IMR-90 (cell line): ENCODE results near the gene TUBGCP6. TPM values are rescaled to one million over a fixed set of nuclear protein-coding genes. Genes with fewer than 3 reads are reported as not detected.

Source experiments
- ATAC-seq: fragments of 200-7000 bp; cut with Tn5 transposase; 2 replicates; pipeline ENCODE4 v1.9.1; 2020; ENCODE audit warnings: low read depth, mild to moderate bottlenecking, moderate library complexity
- BruUV-seq: library from RNA; stranded (reverse); fragments of 400-500 nt; replicated peaks from 2 replicates; lab custom pipeline; 2021; lab: Mats Ljungman, UMichigan
- CTCF ChIA-PET: fragments of 300-600 bp; formaldehyde crosslinking; extraction: SDS; loops from one replicate; lab custom pipeline; 2021; ENCODE audit warnings: antibody characterized with exemption; lab: Yijun Ruan, JAX
- POLR2A ChIA-PET: fragments of 300-600 bp; sonication (Branson Sonifier 250); formaldehyde crosslinking; loops from one replicate; lab custom pipeline; 2022; ENCODE audit warnings: antibody characterized with exemption; ENCODE audit not compliant: unreplicated experiment; lab: Charles Lee
- DNase-seq: peaks from one replicate; pipeline ENCODE4 v3.0.0; 2013
- H2AFZ ChIP-seq: replicated peaks from 2 replicates; pipeline ENCODE3; 2013; ENCODE audit warnings: low read length, mild to moderate bottlenecking; ENCODE audit not compliant: poor library complexity
- H2AK5ac ChIP-seq: 2 replicates; pipeline ENCODE4 v1.6.1; 2013; ENCODE audit warnings: low read depth, low read length, inconsistent platforms
- H2AK9ac ChIP-seq: replicated peaks from 2 replicates; pipeline ENCODE3; 2013; ENCODE audit warnings: mild to moderate bottlenecking, low read depth, low read length, moderate library complexity; ENCODE audit not compliant: poor library complexity
- H2BK120ac ChIP-seq: 2 replicates; pipeline ENCODE4 v1.6.1; 2013; ENCODE audit warnings: low read depth, low read length, inconsistent platforms
- H2BK15ac ChIP-seq: 3 replicates; pipeline ENCODE4 v1.6.1; 2013; ENCODE audit warnings: low read depth, low read length, inconsistent platforms
- H2BK20ac ChIP-seq: 2 replicates; pipeline ENCODE4 v1.6.1; 2013; ENCODE audit warnings: low read depth, mild to moderate bottlenecking, inconsistent platforms, low read length, moderate library complexity
- H2BK5ac ChIP-seq: 2 replicates; pipeline ENCODE4 v1.6.1; 2013; ENCODE audit warnings: mild to moderate bottlenecking, low read depth, low read length, inconsistent platforms; ENCODE audit not compliant: poor library complexity, severe bottlenecking
- H3K14ac ChIP-seq: replicated peaks from 2 replicates; pipeline ENCODE4 v1.6.1; 2013; ENCODE audit warnings: low read depth, low read length, inconsistent platforms
- H3K18ac ChIP-seq: 2 replicates; pipeline ENCODE4 v1.6.1; 2013; ENCODE audit warnings: low read depth, low read length, control low read depth
- H3K23ac ChIP-seq: 2 replicates; pipeline ENCODE4 v1.6.1; 2013; ENCODE audit warnings: low read depth, low read length, inconsistent platforms
- H3K27ac ChIP-seq: 2 replicates; pipeline ENCODE4 v1.5.1; 2013; ENCODE audit warnings: mild to moderate bottlenecking, control low read depth, low read length; ENCODE audit not compliant: insufficient read depth
- H3K27me3 ChIP-seq: 2 replicates; pipeline ENCODE4 v1.6.1; 2013; ENCODE audit warnings: low read length; ENCODE audit not compliant: control insufficient read depth, insufficient read depth
- H3K36me3 ChIP-seq: 2 replicates; pipeline ENCODE4 v1.6.1; 2013; ENCODE audit warnings: low read length, mixed read lengths; ENCODE audit not compliant: control insufficient read depth, insufficient read depth
- H3K4ac ChIP-seq: 2 replicates; pipeline ENCODE4 v1.6.1; 2013; ENCODE audit warnings: low read depth, low read length, inconsistent platforms
- H3K4me1 ChIP-seq: 2 replicates; pipeline ENCODE4 v1.6.1; 2013; ENCODE audit warnings: low read length, mixed read lengths; ENCODE audit not compliant: control insufficient read depth, insufficient read depth
- H3K4me2 ChIP-seq: 2 replicates; pipeline ENCODE4 v1.6.1; 2013; ENCODE audit warnings: low read depth, mild to moderate bottlenecking, control low read depth, low read length, moderate library complexity
- H3K4me3 ChIP-seq: 2 replicates; pipeline ENCODE4 v1.5.1; 2013; ENCODE audit warnings: low read depth, mild to moderate bottlenecking, control low read depth, low read length, moderate library complexity; ENCODE audit not compliant: insufficient read depth
- H3K56ac ChIP-seq: 2 replicates; pipeline ENCODE4 v1.6.1; 2013; ENCODE audit warnings: low read length, inconsistent platforms; ENCODE audit not compliant: insufficient read depth; ENCODE audit errors: extremely low read depth
- H3K79me1 ChIP-seq, 2 experiments: 2 replicates each; pipeline ENCODE4 v1.6.1; 2013; ENCODE audit warnings: low read length in 2 of 2, inconsistent platforms in 1 of 2, low read depth in 1 of 2
- H3K9ac ChIP-seq: 2 replicates; pipeline ENCODE4 v1.6.1; 2013; ENCODE audit warnings: low read depth, low read length, control low read depth
- H3K9me1 ChIP-seq: 2 replicates; pipeline ENCODE4 v1.6.1; 2013; ENCODE audit warnings: low read length, inconsistent platforms; ENCODE audit not compliant: insufficient read depth
- H3K9me3 ChIP-seq: 2 replicates; pipeline ENCODE4 v1.6.1; 2013; ENCODE audit warnings: low read length; ENCODE audit not compliant: control insufficient read depth, insufficient read depth
- H4K20me1 ChIP-seq: 2 replicates; pipeline ENCODE4 v1.6.1; 2013; ENCODE audit warnings: low read length, inconsistent platforms; ENCODE audit not compliant: insufficient read depth
- H4K5ac ChIP-seq: 2 replicates; pipeline ENCODE4 v1.6.1; 2013; ENCODE audit warnings: mild to moderate bottlenecking, low read depth, low read length, control low read depth
- H4K8ac ChIP-seq, 2 experiments: 2 replicates each; pipeline ENCODE4 v1.6.1; 2013; ENCODE audit warnings: low read depth in 2 of 2, low read length in 2 of 2, control low read depth in 1 of 2, inconsistent platforms in 1 of 2
- H4K91ac ChIP-seq: 2 replicates; pipeline ENCODE4 v1.6.1; 2013; ENCODE audit warnings: low read depth, low read length, inconsistent platforms; ENCODE audit not compliant: insufficient read depth
- MAFK ChIP-seq: IDR thresholded peaks from 2 replicates; pipeline ENCODE4 v1.6.1; 2012; ENCODE audit warnings: low read depth, low read length, improper control_type of control experiment
- RCOR1 ChIP-seq: IDR thresholded peaks from 2 replicates; pipeline ENCODE4 v1.6.1; 2012; ENCODE audit warnings: mild to moderate bottlenecking, low read length, improper control_type of control experiment; ENCODE audit not compliant: insufficient replicate concordance
- WGBS, 2 experiments: methylation state at CpG; one replicate each; pipeline versions ENCODE4 v1.1.5 to v1.1.7; 2013; ENCODE audit warnings: missing lambda C conversion rate in 2 of 2; ENCODE audit not compliant: insufficient read length in 1 of 2; ENCODE audit errors: extremely low coverage in 2 of 2; 5-methylcytosine and 5-hydroxymethylcytosine counted together
- dilution Hi-C: fragments of 300-500 bp; cut with HindIII; formaldehyde crosslinking; loops from one replicate; pipeline ENCODE4 v1.14.3; 2018; ENCODE audit warnings: low sequenced_read_pairs; ENCODE audit not compliant: unreplicated experiment
- in situ Hi-C: fragments of 300-500 bp; cut with MboI; formaldehyde crosslinking; loops from 3 replicates; pipeline ENCODE4 v1.14.3; 2019; ENCODE audit warnings: low sequenced_read_pairs, inconsistent platforms, mixed read lengths
- intact Hi-C: fragments of 100-400 bp; cut with micrococcal nuclease; formaldehyde crosslinking; loops from 2 replicates; pipeline ENCODE4 v1.10.0; 2022
- polyA plus RNA-seq, 3 experiments: library from polyadenylated mRNA; depleted of rRNA; stranded (reverse); fragments of >200 nt; gene quantifications; 2 replicates each; pipeline ENCODE4 v1.2.3, GENCODE V29; 2012; ENCODE audit warnings: low replicate concordance in 1 of 3
- total RNA-seq: library from RNA; depleted of rRNA; stranded (reverse); fragments of >200 nt; gene quantifications from 2 replicates; pipeline ENCODE4 v1.2.3, GENCODE V29; 2012

The TUBGCP6 gene
- total and polyA plus RNA-seq, 2 of the 4 experiments (the other 2 are of a cell fraction) = 10.8 to 28.6 TPM

GRCh38 chr22:50203288-50203687, 41.5 kb downstream of the TUBGCP6 start:
- Histone ChIP-seq H3K9ac (no peak overlapping the region), H3K36me3 (peaks cover 23% of the 10 kb centered on the region), H3K9me1 (0 out of 2 replicates have a peak, but pooled peaks cover 2% of the 10 kb centered on the region), H4K8ac (no peak overlapping the region), H3K4ac (no peak overlapping the region), H2AFZ (no peak overlapping the region), H3K27ac (no peak overlapping the region), H4K5ac (no peak overlapping the region), H3K4me2 (no peak overlapping the region), H3K18ac (no peak overlapping the region), H3K9me3 (no peaks in the 10 kb centered on the region), H3K4me3 (no peak overlapping the region), H2BK120ac (no peak overlapping the region), H3K23ac (no peak overlapping the region; the same call in 1 of the 2 replicates), H3K14ac (no peak overlapping the region), H2AK9ac (no peak overlapping the region), H2BK20ac (no peak overlapping the region), H2AK5ac (no peak overlapping the region), H3K4me1 (peaks cover 4% of the 10 kb centered on the region; the same call in 1 of the 2 replicates), H3K56ac (no peak overlapping the region), H3K79me1 (peaks cover 41 to 65% of the 10 kb centered on the region in 2 experiments), H2BK5ac (no peak overlapping the region), H3K27me3 (no peaks in the 10 kb centered on the region), H4K91ac (no peak overlapping the region), H4K20me1 (peaks cover 20% of the 10 kb centered on the region), H2BK15ac (no peak overlapping the region)
- intact Hi-C loops = loop anchor here (10.0 kb wide), 1 partner anchor 228 kb away; no protein-coding TSS in a partner anchor
- dilution Hi-C loops = no loop called here
- no peak for TF ChIP-seq RCOR1
- TF ChIP-seq MAFK = peak; percentile 46
- WGBS, 2 experiments = no CpG with 5 or more reads among the region's 1 CpG
- POLR2A ChIA-PET = no interaction called here
- no TSS peak for BruUV-seq
- CTCF ChIA-PET = no interaction called here
- DNase-seq (no peak), ATAC-seq (no peak)
- in situ Hi-C loops = loop anchor here (25.0 kb wide), 1 partner anchor 391 kb away; no protein-coding TSS in a partner anchor
